GF-D8 (cell line): ENCODE data around the gene ADAMTSL4.

Source experiments
- DNase-seq: peaks from one replicate; lab custom pipeline; 2025; lab: John Stamatoyannopoulos, UW

The ADAMTSL4 gene

GRCh38 chr1:150535511-150536287, 13.5 kb upstream of the ADAMTSL4 start:
- DNase-seq, result no peak

- DNase-seq, result no peak
Observed at GRCh38 chr1:150536836-150537731, 12.1 kb upstream of the ADAMTSL4 start.

GRCh38 chr1:150537732-150538684, 11.2 kb upstream of the ADAMTSL4 start:
- DNase-seq, result no peak

- no peak for DNase-seq
Observed at GRCh38 chr1:150543500-150544143, 5.6 kb upstream of the ADAMTSL4 start.

- DNase-seq, result no peak
Observed at GRCh38 chr1:150544204-150544603, 5.0 kb upstream of the ADAMTSL4 start.

- no peak for DNase-seq
Observed at GRCh38 chr1:150545486-150546032, 3.6 kb upstream of the ADAMTSL4 start.

- no peak for DNase-seq
Observed at GRCh38 chr1:150546294-150546937, 2.8 kb upstream of the ADAMTSL4 start.

- DNase-seq, result no peak
Observed at GRCh38 chr1:150548324-150548631, 930 bp upstream of the ADAMTSL4 start.

- no peak for DNase-seq
Observed at GRCh38 chr1:150549496-150550221, 451 bp downstream of the ADAMTSL4 start.

- DNase-seq, result no peak
Observed at GRCh38 chr1:150550222-150551050, 1.2 kb downstream of the ADAMTSL4 start.

GRCh38 chr1:150551051-150551783, 2.0 kb downstream of the ADAMTSL4 start:
- DNase-seq, result peak; percentile 42

GRCh38 chr1:150551784-150552127, 2.5 kb downstream of the ADAMTSL4 start:
- no peak for DNase-seq

- DNase-seq, result peak; percentile 93
Observed at GRCh38 chr1:150552128-150552910, 3.1 kb downstream of the ADAMTSL4 start.

GRCh38 chr1:150552911-150553289, 3.7 kb downstream of the ADAMTSL4 start:
- DNase-seq, result no peak

- no peak for DNase-seq
Observed at GRCh38 chr1:150553392-150554085, 4.3 kb downstream of the ADAMTSL4 start.

GRCh38 chr1:150554086-150554452, 4.9 kb downstream of the ADAMTSL4 start:
- DNase-seq, result no peak
